Cerebellar cortex (tissue), 1 donor: ENCODE data around the gene GNLY.
A peak's percentile ranks its signal among the peaks of the same experiment; 100 is the strongest.

Experiments used
- DNase-seq: peaks from one replicate; pipeline ENCODE4 v3.0.0-alpha.2; 2015; ENCODE audit warnings: low spot score

The GNLY gene

GRCh38 chr2:85728883-85729824 is 35.0 kb downstream of the GNLY start:
- DNase-seq: peak; percentile 81

- no peak for DNase-seq
Measured at GRCh38 chr2:85729825-85730510, 35.8 kb downstream of the GNLY start.

- no peak for DNase-seq
Measured at GRCh38 chr2:85730686-85731230, 36.6 kb downstream of the GNLY start.

- no peak for DNase-seq
Measured at GRCh38 chr2:85731606-85732005, 37.4 kb downstream of the GNLY start.

GRCh38 chr2:85732467-85733120 is 38.4 kb downstream of the GNLY start:
- DNase-seq: no peak

GRCh38 chr2:85733121-85733960 is 39.2 kb downstream of the GNLY start:
- DNase-seq: no peak

GRCh38 chr2:85734015-85734414 is 39.9 kb downstream of the GNLY start:
- no peak for DNase-seq

- no peak for DNase-seq
Measured at GRCh38 chr2:85734942-85735608, 40.9 kb downstream of the GNLY start.

- DNase-seq: no peak
Measured at GRCh38 chr2:85735691-85736090, 41.5 kb downstream of the GNLY start.

GRCh38 chr2:85736456-85737355 is 42.5 kb downstream of the GNLY start:
- no peak for DNase-seq

- DNase-seq: no peak
Measured at GRCh38 chr2:85737481-85737880, 43.3 kb downstream of the GNLY start.

GRCh38 chr2:85737961-85738360 is 43.8 kb downstream of the GNLY start:
- DNase-seq: no peak

GRCh38 chr2:85740193-85740592 is 46.0 kb downstream of the GNLY start:
- no peak for DNase-seq

GRCh38 chr2:85741211-85741832 is 47.2 kb downstream of the GNLY start:
- peak; percentile 52 for DNase-seq

- no peak for DNase-seq
Measured at GRCh38 chr2:85741833-85742455, 47.8 kb downstream of the GNLY start.

- DNase-seq: no peak
Measured at GRCh38 chr2:85743304-85743978, 49.3 kb downstream of the GNLY start.

- no peak for DNase-seq
Measured at GRCh38 chr2:85744055-85744454, 49.9 kb downstream of the GNLY start.
